ENCODE results near the gene ADGRG7.

ADGRG7 gene

GRCh38 chr3:100590114-100590839 lies 19.1 kb upstream of the ADGRG7 start:
- Histone ChIP-seq H4K20me1 (no peaks in the 10 kb centered on the region), H3K27ac (no peak overlapping the region), H3K4me2 (peak overlapping the region; percentile 14 to 66 (median 47); a peak in 19 of 22 replicates), H3K4me3 (no peak overlapping the region), H3K9ac (peak overlapping the region in 2 of 11 experiments; percentile 21 to 25; a peak in 1 of 22 replicates), H3K4me1 (no peaks in the 10 kb centered on the region), H3K36me3 (no peaks in the 10 kb centered on the region), H3K27me3 (no peaks in the 10 kb centered on the region), H3K9me3 (replicated peaks in 1 of 11) (peaks cover 0 to 10% (median 7%) of the 10 kb centered on the region in 11 experiments; a peak in 9 of 22 replicates)
- no peak for TF ChIP-seq Cebpa-rat (IDR thresholded peaks at IDR 0.05)

GRCh38 chr3:100590840-100591147 lies 18.6 kb upstream of the ADGRG7 start:
- no peak overlapping the region for H3K4me3 ChIP-seq
- no peaks in the 10 kb centered on the region for H3K4me1 ChIP-seq
- no peaks in the 10 kb centered on the region for H3K27me3 ChIP-seq
- no peak overlapping the region for H3K4me2 ChIP-seq
- H4K20me1 ChIP-seq, result no peaks in the 10 kb centered on the region
- H3K9ac ChIP-seq, result no peak overlapping the region
- H3K36me3 ChIP-seq, result no peaks in the 10 kb centered on the region
- H3K9me3 ChIP-seq (replicated peaks in 1 of 11), result peaks cover 0 to 5% (median 4%) of the 10 kb centered on the region in 11 experiments; a peak in 6 of 22 replicates
- no peak overlapping the region for H3K27ac ChIP-seq
- no peak for TF ChIP-seq Cebpa-rat (IDR thresholded peaks at IDR 0.05)

GRCh38 chr3:100591411-100591810 lies 18.0 kb upstream of the ADGRG7 start:
- H3K36me3 ChIP-seq, result no peaks in the 10 kb centered on the region
- H3K4me3 ChIP-seq, result no peak overlapping the region
- H3K27ac ChIP-seq, result no peak overlapping the region
- H3K4me2 ChIP-seq, result no peak overlapping the region
- H3K9ac ChIP-seq, result no peak overlapping the region
- peaks cover 0 to 4% (median 0%) of the 10 kb centered on the region in 11 experiments; a peak in 4 of 22 replicates for H3K9me3 ChIP-seq (replicated peaks in 1 of 11)
- no peak for TF ChIP-seq Cebpa-rat (IDR thresholded peaks at IDR 0.05)
- no peaks in the 10 kb centered on the region for H3K4me1 ChIP-seq
- H3K27me3 ChIP-seq, result no peaks in the 10 kb centered on the region
- no peaks in the 10 kb centered on the region for H4K20me1 ChIP-seq

GRCh38 chr3:100600181-100601042 lies 9.0 kb upstream of the ADGRG7 start:
- peak overlapping the region; percentile 47 to 66 (median 55) for H3K4me2 ChIP-seq
- H3K36me3 ChIP-seq, result no peaks in the 10 kb centered on the region; a peak in 1 of 22 replicates
- H3K4me1 ChIP-seq, result peaks cover 26 to 42% (median 30%) of the 10 kb centered on the region in 10 experiments
- peak overlapping the region in 9 of 11 experiments; percentile 27 to 68 (median 45); a peak in 13 of 22 replicates for H3K27ac ChIP-seq
- H4K20me1 ChIP-seq, result no peaks in the 10 kb centered on the region
- no peak overlapping the region for H3K9ac ChIP-seq
- H3K9me3 ChIP-seq (replicated peaks in 1 of 11), result peaks cover 0 to 25% (median 13%) of the 10 kb centered on the region in 11 experiments; a peak in 17 of 22 replicates
- H3K27me3 ChIP-seq, result no peaks in the 10 kb centered on the region
- no peak overlapping the region for H3K4me3 ChIP-seq
- TF ChIP-seq Cebpa-rat (IDR thresholded peaks at IDR 0.05), result no peak

- Histone ChIP-seq H3K9ac (peak overlapping the region in 9 of 11 experiments; percentile 10 to 73 (median 61); a peak in 12 of 22 replicates), H3K4me3 (peak overlapping the region in 7 of 10 experiments; percentile 29 to 59 (median 49); a peak in 11 of 20 replicates), H3K36me3 (no peaks in the 10 kb centered on the region; a peak in 1 of 22 replicates), H3K27me3 (no peaks in the 10 kb centered on the region), H4K20me1 (no peaks in the 10 kb centered on the region), H3K9me3 (replicated peaks in 1 of 11) (peaks cover 0 to 25% (median 13%) of the 10 kb centered on the region in 11 experiments; a peak in 17 of 22 replicates), H3K27ac (peak overlapping the region in 9 of 11 experiments; percentile 59 to 85 (median 71); a peak in 19 of 22 replicates), H3K4me1 (peaks cover 26 to 42% (median 30%) of the 10 kb centered on the region in 10 experiments), H3K4me2 (peak overlapping the region; percentile 45 to 87 (median 67))
- TF ChIP-seq Cebpa-rat (IDR thresholded peaks at IDR 0.05), result no peak
These were observed 6.6 kb upstream of the ADGRG7 start for GRCh38 chr3:100602506-100603444.

GRCh38 chr3:100603469-100603868 lies 5.9 kb upstream of the ADGRG7 start:
- peaks cover 0 to 25% (median 13%) of the 10 kb centered on the region in 11 experiments; a peak in 17 of 22 replicates for H3K9me3 ChIP-seq (replicated peaks in 1 of 11)
- no peaks in the 10 kb centered on the region for H3K27me3 ChIP-seq
- no peak for TF ChIP-seq Cebpa-rat (IDR thresholded peaks at IDR 0.05)
- peak overlapping the region in 7 of 11 experiments; percentile 18 to 73 (median 62); a peak in 10 of 22 replicates for H3K9ac ChIP-seq
- H3K36me3 ChIP-seq, result no peaks in the 10 kb centered on the region; a peak in 1 of 22 replicates
- peak overlapping the region in 7 of 10 experiments; percentile 29 to 59 (median 49); a peak in 10 of 20 replicates for H3K4me3 ChIP-seq
- peak overlapping the region; percentile 45 to 87 (median 67) for H3K4me2 ChIP-seq
- H3K27ac ChIP-seq, result peak overlapping the region in 9 of 11 experiments; percentile 59 to 85 (median 71); a peak in 17 of 22 replicates
- H4K20me1 ChIP-seq, result no peaks in the 10 kb centered on the region
- peaks cover 26 to 42% (median 30%) of the 10 kb centered on the region in 10 experiments for H3K4me1 ChIP-seq

- Histone ChIP-seq H3K4me1 (peaks cover 21 to 37% (median 30%) of the 10 kb centered on the region in 10 experiments), H3K27ac (no peak overlapping the region), H3K4me2 (no peak overlapping the region; a peak in 1 of 22 replicates), H3K4me3 (no peak overlapping the region), H4K20me1 (no peaks in the 10 kb centered on the region), H3K36me3 (no peaks in the 10 kb centered on the region; a peak in 1 of 22 replicates), H3K9me3 (replicated peaks in 1 of 11) (peaks cover 0 to 16% (median 13%) of the 10 kb centered on the region in 11 experiments; a peak in 17 of 22 replicates), H3K9ac (no peak overlapping the region), H3K27me3 (no peaks in the 10 kb centered on the region)
- TF ChIP-seq Cebpa-rat (IDR thresholded peaks at IDR 0.05), result no peak
These were observed 4.0 kb upstream of the ADGRG7 start for GRCh38 chr3:100605358-100605757.

GRCh38 chr3:100606894-100607512 lies 2.4 kb upstream of the ADGRG7 start:
- no peak overlapping the region for H3K4me2 ChIP-seq
- no peak overlapping the region for H3K4me3 ChIP-seq
- TF ChIP-seq Cebpa-rat (IDR thresholded peaks at IDR 0.05), result no peak
- H3K4me1 ChIP-seq, result peaks cover 10 to 22% (median 19%) of the 10 kb centered on the region in 10 experiments
- no peaks in the 10 kb centered on the region for H4K20me1 ChIP-seq
- no peaks in the 10 kb centered on the region for H3K27me3 ChIP-seq
- no peak overlapping the region for H3K27ac ChIP-seq
- H3K9me3 ChIP-seq (replicated peaks in 1 of 11), result no peaks in the 10 kb centered on the region
- H3K9ac ChIP-seq, result no peak overlapping the region
- no peaks in the 10 kb centered on the region for H3K36me3 ChIP-seq
